Mammary epithelial cell (primary cell): Measurements from ENCODE around the gene MYO1D.
"Not testable (repeated sequence)": the region's sequence is repeated elsewhere in the genome, so short reads cannot be mapped to it uniquely, and the experiment has no call there.

ENCODE experiments used
- EZH2 ChIP-seq: IDR thresholded peaks from 2 replicates; pipeline ENCODE4 v1.6.1; 2012; ENCODE audit warnings: low read length, inconsistent platforms, borderline replicate concordance
- TF ChIP-seq, protein P1 (sequence below), 2 donors: IDR thresholded peaks in 1 of 2; conservative IDR thresholded peaks in 1 of 2; 2 replicates each; pipeline ENCODE4 v1.5.1; 2011 to 2012; ENCODE audit warnings: inconsistent platforms in 2 of 2, low read length in 2 of 2, mild to moderate bottlenecking in 2 of 2, control low read depth in 1 of 2, low read depth in 1 of 2; ENCODE audit not compliant: insufficient read depth in 1 of 2; ENCODE audit errors: extremely low read depth in 1 of 2

DNA sequence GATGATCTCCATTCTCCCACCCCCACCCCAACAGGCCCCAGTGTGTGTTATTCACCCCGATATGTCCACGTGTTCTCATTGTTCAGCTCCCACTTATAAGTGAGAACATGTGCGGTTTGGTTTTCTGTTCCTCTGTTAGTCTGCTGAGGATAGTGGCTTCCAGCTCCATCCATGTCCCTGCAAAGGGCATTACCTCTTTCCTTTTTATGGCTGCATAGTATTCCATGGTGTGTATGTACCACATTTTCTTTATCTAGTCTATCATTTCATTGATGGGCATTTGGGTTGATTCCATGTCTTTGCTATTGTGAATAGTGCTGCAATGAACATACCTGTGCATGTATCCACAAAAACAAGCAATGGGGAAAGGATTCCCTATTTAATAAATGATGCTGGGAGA lies 162.7 kb downstream of the MYO1D start:
- TF ChIP-seq, protein P1, sequence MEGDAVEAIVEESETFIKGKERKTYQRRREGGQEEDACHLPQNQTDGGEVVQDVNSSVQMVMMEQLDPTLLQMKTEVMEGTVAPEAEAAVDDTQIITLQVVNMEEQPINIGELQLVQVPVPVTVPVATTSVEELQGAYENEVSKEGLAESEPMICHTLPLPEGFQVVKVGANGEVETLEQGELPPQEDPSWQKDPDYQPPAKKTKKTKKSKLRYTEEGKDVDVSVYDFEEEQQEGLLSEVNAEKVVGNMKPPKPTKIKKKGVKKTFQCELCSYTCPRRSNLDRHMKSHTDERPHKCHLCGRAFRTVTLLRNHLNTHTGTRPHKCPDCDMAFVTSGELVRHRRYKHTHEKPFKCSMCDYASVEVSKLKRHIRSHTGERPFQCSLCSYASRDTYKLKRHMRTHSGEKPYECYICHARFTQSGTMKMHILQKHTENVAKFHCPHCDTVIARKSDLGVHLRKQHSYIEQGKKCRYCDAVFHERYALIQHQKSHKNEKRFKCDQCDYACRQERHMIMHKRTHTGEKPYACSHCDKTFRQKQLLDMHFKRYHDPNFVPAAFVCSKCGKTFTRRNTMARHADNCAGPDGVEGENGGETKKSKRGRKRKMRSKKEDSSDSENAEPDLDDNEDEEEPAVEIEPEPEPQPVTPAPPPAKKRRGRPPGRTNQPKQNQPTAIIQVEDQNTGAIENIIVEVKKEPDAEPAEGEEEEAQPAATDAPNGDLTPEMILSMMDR (conservative IDR thresholded peaks at IDR 0.05 in 1 of 2, IDR thresholded peaks at IDR 0.05 in 1 of 2; ENCODE audit: extremely low read depth in 1 of 2, insufficient read depth in 1 of 2, low read depth in 1 of 2, low read length in 2 of 2), result not testable (repeated sequence)
- not testable (repeated sequence) for TF ChIP-seq EZH2
